ENCODE measurements around the gene RASA3. TPM values are rescaled to one million over a fixed set of nuclear protein-coding genes. Genes with fewer than 3 reads are reported as not detected.

Gene RASA3
- total RNA-seq, 1 donor from 2014 or later, result 25.4 TPM

GRCh38 chr13:113930671-113931637 lies 201.5 kb downstream of the RASA3 start:
- no peak for DNase-seq (ENCODE audit: low read depth)

GRCh38 chr13:113929628-113930615 lies 202.5 kb downstream of the RASA3 start:
- no peak for DNase-seq (ENCODE audit: low read depth)
- H3K27me3 ChIP-seq (ENCODE audit: control insufficient read depth, insufficient read depth, low read length), result peaks cover 2% of the 10 kb centered on the region
- no peak for TF ChIP-seq CTCF (IDR thresholded peaks at IDR 0.05; ENCODE audit: insufficient read depth, low read length, poor library complexity, severe bottlenecking)
- H3K4me3 ChIP-seq (ENCODE audit: low read depth, low read length), result no peak overlapping the region
- H3K36me3 ChIP-seq (ENCODE audit: control insufficient read depth, insufficient read depth, low read length), result no peaks in the 10 kb centered on the region

More at GRCh38 chr13:113930671-113931637, 201.5 kb downstream of the RASA3 start:
- no peaks in the 10 kb centered on the region for H3K36me3 ChIP-seq (ENCODE audit: control insufficient read depth, insufficient read depth, low read length)
- H3K27me3 ChIP-seq (ENCODE audit: control insufficient read depth, insufficient read depth, low read length), result peaks cover 2% of the 10 kb centered on the region
- no peak for TF ChIP-seq CTCF (IDR thresholded peaks at IDR 0.05; ENCODE audit: insufficient read depth, low read length, poor library complexity, severe bottlenecking)
- H3K4me3 ChIP-seq (ENCODE audit: low read depth, low read length), result no peak overlapping the region

GRCh38 chr13:113928685-113929627 lies 203.5 kb downstream of the RASA3 start:
- no peak for TF ChIP-seq CTCF (IDR thresholded peaks at IDR 0.05; ENCODE audit: insufficient read depth, low read length, poor library complexity, severe bottlenecking)
- no peak for DNase-seq (ENCODE audit: low read depth)
- H3K4me3 ChIP-seq (ENCODE audit: low read depth, low read length), result no peak overlapping the region
- peaks cover 2% of the 10 kb centered on the region for H3K27me3 ChIP-seq (ENCODE audit: control insufficient read depth, insufficient read depth, low read length)
- H3K36me3 ChIP-seq (ENCODE audit: control insufficient read depth, insufficient read depth, low read length), result no peaks in the 10 kb centered on the region

Other genes with a start within 250 kb of the RASA3 start
- gene C13orf46, start 158.5 kb downstream of the RASA3 start, total RNA-seq, result 0.04 TPM in 1 of 2 replicates, not detected in the other
- gene CFAP97D2, start 46.6 kb upstream of the RASA3 start, total RNA-seq, result not detected in 2 replicates
- 50.4 and 51.8 TPM in 2 replicates for gene CDC16, start 102.3 kb upstream of the RASA3 start, total RNA-seq
- 22.5 and 30.7 TPM in 2 replicates for gene UPF3A, start 149.0 kb upstream of the RASA3 start, total RNA-seq
- 24.0 and 35.7 TPM in 2 replicates for gene CHAMP1, start 181.9 kb upstream of the RASA3 start, total RNA-seq